HG03095 (cell line): ENCODE data around the gene C16orf96.

Experiments
- ATAC-seq: cut with Tn5 transposase; IDR thresholded peaks from one replicate; pipeline ENCODE4 v1.9.1; 2021; ENCODE audit warnings: moderate library complexity; ENCODE audit not compliant: unreplicated experiment

Gene C16orf96

DNA sequence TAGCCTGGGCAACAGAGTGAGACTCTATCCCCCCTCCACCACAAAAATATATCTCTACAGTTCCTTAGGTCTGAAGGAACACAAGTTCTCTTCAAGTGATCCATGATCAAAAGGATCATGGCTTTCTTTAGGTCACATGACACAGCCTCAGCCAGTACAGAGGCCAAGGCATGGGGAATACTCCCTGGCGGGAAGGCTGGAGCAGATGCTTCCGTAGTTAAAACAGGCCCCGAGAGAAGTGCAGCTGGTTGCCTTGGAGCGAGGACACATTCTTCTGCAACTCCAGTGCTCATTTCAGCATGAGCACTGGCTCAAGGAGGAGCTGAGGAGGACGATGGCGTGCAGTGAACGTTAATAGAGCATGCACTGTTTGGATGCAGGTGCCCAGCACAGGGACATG is 31.1 kb upstream of the C16orf96 start:
- ATAC-seq: no peak

DNA sequence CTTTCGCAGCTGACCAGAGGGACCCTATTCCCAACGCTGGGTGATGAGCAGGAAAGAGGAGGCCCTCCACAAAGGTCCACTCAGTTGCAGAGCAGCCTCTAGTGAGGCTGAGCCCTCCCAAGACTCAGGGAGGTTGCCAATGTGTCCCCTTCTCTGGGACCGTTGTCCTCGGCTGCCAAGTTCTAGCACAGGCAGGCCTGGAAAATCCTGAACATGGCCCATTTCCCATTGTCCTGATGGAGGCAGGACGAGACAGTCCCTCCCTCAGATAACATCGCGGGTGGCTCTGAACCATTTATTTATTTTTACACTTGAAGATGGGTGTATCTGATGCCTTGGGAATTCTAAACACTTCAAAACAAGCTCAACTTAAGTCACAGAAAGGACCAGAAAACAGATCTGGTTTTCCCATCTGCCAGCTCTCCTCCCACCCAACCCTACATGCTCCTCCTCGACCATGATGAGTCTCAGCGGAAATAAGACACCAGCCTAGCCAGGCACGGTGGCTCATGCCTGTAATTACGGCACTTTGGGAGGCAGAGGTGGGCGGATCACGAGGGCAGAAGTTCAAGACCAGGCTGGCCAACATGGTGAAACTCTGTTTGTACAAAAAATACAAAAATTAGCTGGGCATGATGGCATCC is 30.4 kb upstream of the C16orf96 start:
- ATAC-seq: no peak

DNA sequence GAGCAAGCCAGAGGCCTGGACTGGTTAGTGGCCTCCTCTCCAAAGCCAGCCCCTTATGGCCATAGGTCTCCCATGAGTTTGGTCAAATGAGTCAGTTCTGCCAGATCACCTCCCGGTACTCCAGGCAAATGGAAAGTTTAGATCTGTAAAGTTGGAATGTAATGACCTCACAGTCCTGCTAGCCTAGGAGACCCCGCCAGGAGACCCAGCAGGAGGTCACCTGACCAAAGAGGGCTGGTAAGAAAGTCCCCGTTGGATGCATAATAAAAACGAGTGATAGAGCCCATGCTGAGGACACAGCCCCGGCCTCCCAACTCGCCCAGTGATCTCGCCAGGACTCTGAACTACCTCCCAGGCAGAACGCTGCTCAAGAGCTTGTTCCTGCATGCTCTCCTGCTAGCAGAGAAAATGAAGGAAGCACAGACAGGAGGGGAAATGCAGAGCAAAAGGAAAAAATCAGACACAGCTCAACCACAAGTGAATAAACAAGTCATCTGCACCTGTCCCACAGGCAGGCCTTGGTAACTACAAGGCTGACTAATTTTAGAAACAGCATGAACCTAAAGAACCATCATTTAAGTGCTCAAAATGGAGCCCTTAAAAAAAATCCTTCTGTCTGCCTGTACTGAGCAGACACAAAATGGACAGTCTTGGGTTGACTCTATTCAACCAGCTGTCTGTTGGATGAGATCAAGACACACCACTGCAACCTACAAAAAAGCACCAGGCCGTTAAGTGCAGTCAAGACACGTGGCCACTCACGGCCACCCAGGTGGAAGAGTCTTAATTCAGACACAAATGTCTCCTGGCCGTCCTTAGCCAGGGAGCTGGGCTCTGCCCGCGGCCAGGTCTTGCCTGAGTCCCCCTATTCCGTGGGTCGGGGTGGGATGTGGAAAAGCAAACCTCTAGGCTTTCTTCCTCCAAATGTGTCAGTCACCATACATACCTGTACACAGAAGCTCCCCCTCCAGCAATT is 26.8 kb upstream of the C16orf96 start:
- ATAC-seq: no peak

DNA sequence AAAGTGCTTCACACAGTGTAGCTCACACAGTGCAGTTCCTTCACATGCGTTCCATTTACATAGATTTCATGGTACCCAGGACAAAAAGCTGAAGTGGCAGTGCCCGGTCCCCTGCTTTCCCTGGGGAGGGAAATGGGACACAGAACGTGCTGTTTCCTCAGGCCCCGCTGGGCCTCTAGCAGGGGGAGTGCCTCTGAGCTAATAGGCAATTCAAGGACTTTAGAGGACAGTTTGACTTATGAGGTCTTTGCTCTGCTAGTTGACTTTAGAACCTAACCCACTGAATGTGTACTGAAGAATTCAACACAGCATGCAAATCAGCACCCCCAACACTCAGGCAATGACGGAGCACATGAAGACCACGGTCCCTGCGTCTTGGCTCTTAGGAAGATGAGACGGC is 24.3 kb upstream of the C16orf96 start:
- ATAC-seq: no peak

DNA sequence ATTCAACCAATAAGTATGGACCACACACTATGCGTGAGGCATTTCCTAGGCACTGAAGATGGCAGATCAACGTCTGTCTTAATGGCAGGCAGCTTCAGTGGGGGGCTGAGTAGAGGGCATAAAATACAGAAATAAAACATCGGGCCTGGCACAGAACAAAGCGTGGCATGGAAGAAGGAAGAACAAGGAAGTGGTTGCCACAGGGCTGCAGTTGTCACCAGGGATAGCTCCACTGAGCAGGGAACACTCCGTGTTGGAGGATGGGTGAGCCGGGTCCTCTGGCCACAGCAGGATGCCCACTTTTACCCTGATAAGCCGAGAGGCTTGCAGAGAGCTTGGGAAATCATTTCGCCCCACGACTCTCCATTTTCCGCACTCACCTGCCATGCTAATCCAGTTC is 23.9 kb upstream of the C16orf96 start:
- no peak for ATAC-seq

DNA sequence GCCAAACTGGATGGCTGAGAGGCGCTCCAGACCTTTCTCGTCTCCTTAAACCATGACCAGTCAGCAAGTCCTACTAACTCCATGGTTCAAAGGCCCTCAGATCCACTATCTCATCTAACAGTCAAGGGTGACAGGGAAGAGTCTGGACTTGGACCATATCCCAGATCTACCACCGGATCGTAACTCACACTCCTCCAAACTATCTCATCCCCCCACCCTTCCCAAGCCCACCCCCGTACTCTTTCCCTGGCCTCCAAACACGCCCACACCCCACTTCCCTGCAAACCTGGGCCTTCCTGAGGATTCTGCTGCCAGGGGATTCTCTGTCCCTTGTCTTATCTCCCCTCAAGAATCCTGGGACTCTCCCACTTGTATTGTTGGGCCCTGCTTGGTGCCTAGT is 22.6 kb upstream of the C16orf96 start:
- ATAC-seq: no peak

DNA sequence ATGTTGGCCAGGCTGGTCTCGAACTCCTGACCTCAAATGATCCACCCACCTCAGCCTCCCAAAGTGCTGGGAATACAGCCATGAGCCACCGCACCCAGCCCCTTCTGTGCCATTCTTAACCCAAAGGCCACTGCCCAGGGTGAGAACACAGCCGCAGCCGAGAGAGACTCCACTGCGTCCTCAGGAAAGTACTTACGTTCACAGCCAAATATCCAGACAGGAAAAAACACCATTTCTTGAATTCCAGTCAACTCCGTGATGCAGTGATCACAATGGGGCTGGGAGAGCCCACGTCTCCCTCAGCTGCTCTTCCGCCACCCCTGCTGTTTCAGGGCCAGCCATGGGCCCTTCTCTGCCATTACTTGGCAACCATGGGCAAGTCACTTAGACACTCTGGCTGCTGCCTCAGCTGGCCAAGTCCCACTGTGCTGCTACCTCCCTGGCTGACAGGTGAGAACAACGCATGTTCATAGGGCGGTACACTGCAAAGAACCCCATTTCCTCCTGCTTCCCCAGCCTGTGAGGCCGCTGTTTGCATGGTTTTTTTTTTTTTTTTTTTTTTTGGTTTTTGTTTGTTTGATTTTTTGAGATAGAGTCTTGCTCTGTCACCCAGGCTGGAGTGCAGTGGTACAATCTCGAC is 21.9 kb upstream of the C16orf96 start:
- ATAC-seq: no peak

DNA sequence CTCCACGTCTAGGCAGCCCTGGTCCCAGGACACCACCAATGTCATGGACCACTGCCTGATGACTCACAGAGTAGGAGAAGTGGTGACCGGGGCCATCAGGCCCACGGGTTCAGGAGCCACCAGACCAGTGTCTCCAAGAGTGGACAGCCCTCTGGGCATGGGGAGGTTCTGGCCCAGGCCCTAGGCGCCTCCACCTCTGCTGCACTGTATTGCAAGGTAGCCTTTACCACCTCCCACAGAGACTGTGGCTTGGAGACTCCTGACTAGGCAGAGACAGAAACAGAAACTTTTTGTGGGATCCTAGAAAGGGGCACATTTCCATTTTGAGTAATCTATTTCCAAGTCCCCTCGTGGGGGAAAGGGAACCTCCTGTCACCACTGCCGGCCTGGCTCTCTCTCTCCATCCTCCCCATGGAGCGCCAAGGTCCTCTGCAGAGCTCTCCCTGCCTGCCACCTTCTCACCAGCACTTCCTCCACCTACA is 20.5 kb upstream of the C16orf96 start:
- no peak for ATAC-seq

DNA sequence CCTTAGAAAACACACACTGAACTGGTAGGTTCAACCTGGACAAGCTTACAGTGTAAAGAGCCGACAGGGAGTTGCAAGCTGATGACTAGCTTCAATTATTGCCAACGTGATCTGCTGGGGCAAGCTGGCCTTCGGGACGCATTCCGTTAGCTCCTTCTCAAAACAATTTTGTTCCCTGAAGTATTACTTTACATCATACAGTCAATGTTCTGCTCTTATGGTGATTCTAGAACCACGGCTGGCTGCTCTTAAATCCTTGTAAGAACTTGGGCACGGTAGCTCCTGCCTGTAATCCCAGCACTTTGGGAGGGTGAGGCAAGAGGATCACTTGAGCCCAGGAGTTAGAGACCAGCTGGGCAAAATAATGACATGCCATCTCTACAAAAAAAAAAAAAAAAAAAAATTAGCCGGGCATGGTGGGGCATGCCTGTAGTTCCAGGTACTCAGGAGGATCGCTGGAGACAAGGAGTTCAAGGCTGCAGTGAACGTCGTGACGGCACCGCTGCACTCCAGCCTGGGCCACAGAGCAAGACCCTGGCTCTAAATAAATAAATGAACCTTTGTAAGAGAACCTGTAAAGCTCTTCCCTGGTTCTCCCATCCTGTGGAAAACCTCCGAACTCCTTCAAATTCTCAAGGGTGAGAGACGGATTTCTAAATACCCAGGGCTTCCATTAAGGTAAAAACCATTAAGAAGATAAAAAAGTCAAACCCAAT is 19.6 kb upstream of the C16orf96 start:
- no peak for ATAC-seq

DNA sequence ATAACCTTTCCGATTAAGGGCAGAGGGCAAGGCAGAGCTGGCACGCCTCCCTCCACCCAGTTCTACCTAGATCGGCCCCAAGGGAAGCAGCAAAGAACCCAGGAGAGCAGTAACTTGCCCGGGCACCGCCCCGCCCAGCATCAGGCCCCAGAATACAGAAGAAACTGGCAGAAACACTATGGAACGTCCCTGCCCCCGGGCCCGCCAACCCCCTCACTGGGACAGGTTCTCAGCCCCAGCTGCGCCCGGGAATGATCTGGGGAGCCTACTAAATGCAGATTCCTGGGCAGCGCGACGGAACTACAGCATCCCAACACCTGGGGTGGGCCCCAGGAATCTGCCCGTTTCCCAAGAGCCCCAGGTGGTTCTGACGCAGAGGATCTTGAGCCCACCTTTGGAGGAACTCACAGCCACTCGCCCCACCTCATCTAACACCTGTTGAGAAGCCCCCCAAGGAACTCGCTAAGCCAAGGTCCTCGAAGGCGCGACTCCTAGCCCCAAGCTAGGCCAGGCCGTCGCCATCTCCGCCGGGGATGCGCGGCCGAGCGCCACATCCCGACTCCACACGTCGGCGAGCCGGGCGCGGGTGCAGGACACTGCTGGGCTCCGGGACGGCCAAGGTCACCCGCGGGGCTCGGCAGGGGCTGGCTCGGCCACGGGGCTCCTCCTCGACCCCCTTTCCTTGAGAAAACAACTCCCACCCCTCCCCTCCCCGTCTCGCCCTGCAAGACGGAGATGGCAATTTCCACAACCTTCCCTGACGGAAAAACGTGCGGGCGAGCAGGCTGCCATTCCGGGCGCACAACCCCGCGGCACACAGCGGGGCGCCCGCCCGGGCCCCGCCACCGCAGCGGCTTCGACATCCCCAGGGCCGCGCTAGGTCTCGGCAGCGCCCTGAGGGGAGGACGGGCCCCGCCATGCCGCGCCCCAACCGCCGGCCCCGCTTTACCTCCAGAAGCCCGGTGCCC is 18.5 kb upstream of the C16orf96 start:
- ATAC-seq: peak; percentile 26

DNA sequence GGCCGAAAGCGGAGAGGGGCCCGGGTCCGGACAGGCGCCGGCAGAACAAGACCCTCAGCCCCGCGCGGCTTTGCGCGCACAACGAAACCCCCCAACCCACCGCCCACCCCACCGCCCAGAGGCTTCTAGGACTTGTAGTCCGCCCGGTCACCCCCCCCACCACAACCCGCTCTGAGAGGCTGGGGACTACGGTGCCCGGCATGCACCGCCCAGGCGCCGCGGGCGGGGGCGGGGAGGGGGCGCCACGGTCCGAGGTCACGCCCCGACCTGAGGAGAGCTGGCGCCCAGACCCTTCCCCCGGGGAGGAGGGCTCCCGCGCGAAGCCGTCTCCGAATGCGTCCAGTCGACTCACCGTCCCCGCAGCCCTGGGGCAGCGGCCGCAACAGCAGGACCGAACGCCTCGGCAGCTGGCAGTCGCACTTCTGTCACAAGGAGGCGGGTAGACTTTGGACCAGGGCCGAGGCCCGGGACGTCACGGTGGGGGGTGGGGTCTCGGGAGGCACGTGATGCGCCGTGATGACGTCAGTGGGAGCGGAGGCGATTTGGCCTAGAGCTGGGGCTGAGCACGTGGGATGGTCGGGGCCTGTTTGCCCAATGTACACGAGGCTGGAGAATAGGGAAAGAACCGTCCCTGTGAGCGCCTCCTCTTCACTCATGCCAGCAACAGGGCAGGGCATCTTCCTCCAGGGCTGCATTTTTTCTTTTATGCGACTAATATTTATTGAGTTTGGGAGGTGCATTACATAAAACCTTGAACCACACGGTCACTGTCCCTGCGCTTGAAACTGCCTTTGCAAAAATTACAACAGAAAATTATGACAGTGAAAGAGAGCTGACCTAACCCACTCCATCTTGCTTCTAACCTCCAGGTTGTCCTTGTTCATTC is 17.5 kb upstream of the C16orf96 start, which contains the start of gene CDIP1:
CDIP1 (minus strand) TSS at position 424 of the 886 bp plus-strand sequence. CDS start 24,643 bp downstream, outside the sequence.
- peak; percentile 80 for ATAC-seq

DNA sequence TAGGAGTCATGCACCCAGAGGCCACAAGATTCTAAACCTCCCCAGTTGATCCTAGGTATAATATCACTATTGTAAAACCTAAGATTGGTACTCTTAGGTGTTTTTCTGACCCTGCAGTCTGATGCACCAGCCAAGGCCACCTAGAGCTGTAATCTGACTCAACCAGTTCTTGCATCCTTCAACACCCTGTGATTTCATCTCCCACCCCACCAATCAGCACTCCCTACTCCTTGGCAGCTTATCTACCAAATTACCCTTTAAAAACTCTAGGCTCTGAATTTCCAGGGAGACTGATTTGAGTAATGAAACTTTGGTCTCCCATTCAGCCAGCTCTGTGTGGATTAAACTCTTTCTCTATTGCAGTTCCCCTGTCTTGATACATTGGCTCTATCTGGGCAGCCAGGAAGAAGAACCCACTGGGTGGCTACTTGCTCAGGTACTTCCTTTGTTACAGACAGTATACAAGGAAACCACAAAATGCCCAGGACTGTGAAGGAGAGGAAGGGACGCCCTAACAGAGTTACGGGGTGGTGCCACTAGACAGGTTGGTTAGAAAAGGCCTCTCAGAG is 16.3 kb upstream of the C16orf96 start:
- ATAC-seq: no peak

DNA sequence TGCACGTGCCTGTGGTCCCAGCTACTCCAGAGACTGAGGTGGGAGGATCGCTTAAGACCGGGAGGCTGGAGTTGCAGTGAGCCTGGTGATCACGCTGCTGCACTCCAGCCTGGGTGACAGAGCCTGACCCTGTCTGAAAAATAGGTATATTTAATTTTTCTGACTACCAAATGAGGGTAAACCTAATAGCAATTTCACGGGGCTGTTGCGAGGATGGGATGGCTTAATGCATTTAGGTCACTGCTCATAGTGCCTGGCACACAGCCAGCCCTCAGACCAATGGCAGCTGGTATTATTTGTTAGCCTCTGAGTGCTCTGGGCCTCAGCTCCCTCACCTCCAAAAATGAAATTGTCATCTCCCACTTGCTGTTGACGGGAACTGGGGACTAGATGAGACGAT is 11.7 kb upstream of the C16orf96 start:
- no peak for ATAC-seq

DNA sequence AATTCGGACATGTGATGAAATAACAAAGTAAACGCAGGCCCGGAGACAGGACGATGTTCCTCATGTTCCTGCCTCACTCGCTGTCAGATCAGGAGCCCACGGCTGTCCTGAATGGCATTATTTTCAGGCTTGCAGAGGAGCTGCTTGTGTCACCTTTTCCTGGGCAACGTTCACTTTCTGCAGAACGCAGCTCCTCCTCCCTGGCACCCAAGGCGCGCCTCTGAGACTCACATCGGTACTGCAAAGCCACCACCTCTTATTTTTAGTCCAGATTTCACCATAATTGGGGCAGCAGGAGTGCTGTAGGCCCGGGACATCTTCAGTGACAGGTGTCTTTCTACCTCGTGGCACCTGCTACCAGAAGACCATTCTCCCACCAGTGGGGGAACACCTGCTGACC is 8.0 kb upstream of the C16orf96 start:
- no peak for ATAC-seq

DNA sequence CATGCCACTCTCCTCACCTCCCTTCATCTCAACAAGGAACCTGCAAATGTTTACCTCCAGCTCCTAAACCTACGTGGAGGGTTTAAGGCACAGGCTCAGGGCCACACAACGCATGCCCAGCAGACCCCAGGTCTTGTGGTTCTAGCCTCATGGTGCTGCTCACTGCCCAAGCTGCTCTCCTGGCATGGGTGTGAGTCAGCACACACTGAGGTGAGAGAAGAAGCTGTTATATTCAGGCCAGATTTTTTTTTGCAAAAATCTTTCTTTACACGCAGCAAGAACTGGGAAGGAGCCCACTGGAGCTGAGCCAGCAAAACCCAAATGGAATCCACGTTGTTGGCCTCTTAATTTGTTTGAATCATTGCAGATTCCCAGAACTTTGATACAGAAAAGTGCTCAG is 5.5 kb upstream of the C16orf96 start:
- no peak for ATAC-seq

DNA sequence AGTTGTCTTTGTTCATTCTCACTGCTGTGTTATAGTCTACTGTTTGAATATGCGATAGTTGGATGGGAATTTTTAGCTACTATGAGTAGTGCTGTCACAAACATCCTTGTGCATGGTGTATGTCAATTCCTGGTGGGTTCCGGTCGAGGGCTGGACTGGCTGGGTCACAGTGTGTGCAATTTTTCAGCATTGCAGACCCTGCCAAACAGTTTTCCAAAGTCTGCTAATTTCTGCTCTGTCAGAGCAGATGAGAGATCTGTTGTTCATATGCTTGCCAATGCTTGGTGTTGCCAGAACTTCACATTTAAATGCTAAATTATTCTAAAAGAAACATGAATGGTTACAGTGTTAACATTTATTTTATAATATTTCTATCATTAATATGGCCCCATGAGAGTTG is 3.6 kb upstream of the C16orf96 start:
- ATAC-seq: no peak

DNA sequence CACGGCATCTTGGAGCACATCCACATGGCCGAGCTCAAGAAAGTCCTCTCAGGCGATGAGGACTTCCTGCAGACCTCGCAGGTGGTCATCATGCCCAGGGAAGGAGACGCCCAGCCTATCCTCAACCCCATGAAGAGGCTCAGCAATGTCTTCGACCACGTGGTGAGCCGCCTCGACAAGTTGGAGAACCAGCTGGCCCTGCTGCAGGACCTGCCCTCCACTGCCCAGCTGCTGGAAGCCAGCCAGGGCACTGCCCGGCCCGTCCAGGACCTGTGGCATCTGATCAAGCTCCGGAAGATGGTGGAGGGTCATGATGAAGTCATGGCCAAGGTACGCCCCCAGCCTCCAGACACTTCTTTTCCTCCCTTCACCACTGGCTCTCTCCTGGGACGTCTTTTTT is 440 bp downstream of the C16orf96 start:
- no peak for ATAC-seq

DNA sequence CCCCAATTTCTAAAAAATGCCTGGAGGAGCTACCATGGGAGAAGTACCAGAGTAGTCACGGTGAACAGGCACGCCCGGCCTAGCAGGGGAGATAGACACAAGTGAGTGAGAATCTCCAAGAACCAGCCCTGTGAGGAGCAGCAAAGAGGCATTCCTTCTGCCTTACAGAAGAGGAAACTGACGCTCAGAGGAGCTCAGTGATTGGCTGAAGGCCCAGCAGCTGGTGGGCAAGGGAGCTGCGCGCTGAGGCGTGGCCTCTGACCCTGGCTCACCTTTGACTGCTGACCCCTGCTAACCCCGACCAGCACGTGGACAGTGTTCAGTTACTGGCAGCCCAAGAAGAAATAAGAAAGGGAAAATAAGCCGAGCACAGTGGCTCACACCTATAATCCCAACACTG is 1.8 kb downstream of the C16orf96 start:
- ATAC-seq: no peak
